Ectodermal cell (in vitro differentiated cells): ENCODE data around the gene HMGCR.

ENCODE experiments used
- H3K27ac ChIP-seq: 2 replicates; pipeline ENCODE4 v1.7.0; 2013; ENCODE audit warnings: mild to moderate bottlenecking, low read depth, low read length; ENCODE audit not compliant: insufficient read depth, poor library complexity, severe bottlenecking
- H3K27me3 ChIP-seq: 2 replicates; pipeline ENCODE4 v1.7.0; 2013; ENCODE audit warnings: mild to moderate bottlenecking, low read length; ENCODE audit not compliant: insufficient read depth, control insufficient read depth, poor library complexity, severe bottlenecking
- H3K36me3 ChIP-seq: one replicate; pipeline ENCODE4 v1.7.0; 2013; ENCODE audit warnings: low read length; ENCODE audit not compliant: control insufficient read depth, insufficient read depth
- H3K4me1 ChIP-seq: one replicate; pipeline ENCODE4 v1.7.0; 2013; ENCODE audit warnings: low read length; ENCODE audit not compliant: control insufficient read depth, insufficient read depth
- H3K4me3 ChIP-seq: 2 replicates; pipeline ENCODE4 v1.7.0; 2013; ENCODE audit warnings: low read depth, low read length, control low read depth; ENCODE audit not compliant: insufficient read depth
- H3K9me3 ChIP-seq: 2 replicates; pipeline ENCODE4 v1.7.0; 2013; ENCODE audit warnings: mild to moderate bottlenecking, low read length, moderate library complexity; ENCODE audit not compliant: control insufficient read depth
- WGBS, 2 experiments: methylation state at CpG; one replicate each; pipeline ENCODE4 v1.1.7; 2013; ENCODE audit warnings: missing lambda C conversion rate in 2 of 2; 5-methylcytosine and 5-hydroxymethylcytosine counted together

Gene HMGCR

DNA sequence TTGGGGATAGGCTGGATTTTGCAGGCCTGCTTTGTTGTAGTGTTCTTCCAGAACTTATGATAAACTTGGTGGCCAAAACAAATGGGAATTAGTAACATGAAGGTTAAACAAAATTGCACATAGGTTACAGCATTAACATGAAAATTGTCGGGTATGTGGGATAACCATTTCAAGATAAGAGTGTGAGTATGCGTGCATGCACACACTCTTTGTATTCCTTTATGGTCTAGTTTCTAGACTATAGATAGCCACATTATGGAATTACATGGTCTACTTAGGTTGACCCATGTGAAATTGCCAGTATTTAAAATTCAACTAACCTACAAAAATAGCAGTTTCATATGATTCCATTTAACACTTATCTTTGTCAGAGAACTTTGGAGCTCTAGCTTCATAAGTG is 1.4 kb downstream of the HMGCR start:
- Histone ChIP-seq H3K9me3 (no peaks in the 10 kb centered on the region), H3K27ac (no peak overlapping the region), H3K4me3 (peak overlapping the region; percentile 97), H3K36me3 (peaks cover 3% of the 10 kb centered on the region), H3K4me1 (no peaks in the 10 kb centered on the region), H3K27me3 (no peaks in the 10 kb centered on the region)
- 23 to 54% methylated on average over 2 of the region's 2 CpGs for WGBS, 2 experiments

DNA sequence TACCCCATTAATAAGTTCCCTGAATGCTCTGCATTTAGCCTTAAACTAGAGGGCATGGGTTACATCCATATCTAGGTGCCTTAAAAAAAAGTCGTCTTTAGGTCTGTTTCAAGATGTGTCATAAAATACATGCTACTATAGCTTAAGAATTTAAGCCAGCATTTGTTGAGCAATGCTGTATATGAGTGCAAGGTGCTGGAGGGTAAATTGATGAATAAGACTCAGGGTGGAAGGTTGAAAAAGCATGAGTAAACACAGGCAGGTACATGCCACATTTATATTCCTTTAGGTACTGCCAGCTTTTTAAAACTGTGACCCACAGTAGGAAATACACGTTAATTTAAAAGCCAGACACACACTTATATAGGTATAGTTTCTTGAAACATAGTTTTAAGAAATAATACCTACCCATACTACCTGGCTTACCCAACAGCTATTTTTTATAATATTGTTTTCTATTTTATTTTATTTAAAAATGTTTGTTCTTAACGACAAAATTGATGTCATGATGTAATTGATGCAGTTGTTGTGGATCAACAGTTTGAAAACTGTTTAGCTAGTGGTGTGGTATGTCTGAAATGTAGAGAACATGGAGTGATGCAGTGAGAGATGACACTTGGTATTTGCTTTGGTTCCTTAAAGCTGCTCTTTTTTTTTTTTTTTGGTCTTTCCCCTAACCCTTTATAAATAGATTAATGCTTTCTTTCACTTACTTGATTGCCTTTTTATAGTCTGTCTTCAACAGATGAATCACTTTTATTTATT is 3.9 kb downstream of the HMGCR start:
- no peaks in the 10 kb centered on the region for H3K9me3 ChIP-seq
- WGBS, 2 experiments, result 88% methylated on average over 2 of the region's 3 CpGs
- H3K4me1 ChIP-seq, result no peaks in the 10 kb centered on the region
- H3K36me3 ChIP-seq, result peaks cover 8% of the 10 kb centered on the region
- H3K27ac ChIP-seq, result no peak overlapping the region
- no peaks in the 10 kb centered on the region for H3K27me3 ChIP-seq
- no peak overlapping the region for H3K4me3 ChIP-seq

DNA sequence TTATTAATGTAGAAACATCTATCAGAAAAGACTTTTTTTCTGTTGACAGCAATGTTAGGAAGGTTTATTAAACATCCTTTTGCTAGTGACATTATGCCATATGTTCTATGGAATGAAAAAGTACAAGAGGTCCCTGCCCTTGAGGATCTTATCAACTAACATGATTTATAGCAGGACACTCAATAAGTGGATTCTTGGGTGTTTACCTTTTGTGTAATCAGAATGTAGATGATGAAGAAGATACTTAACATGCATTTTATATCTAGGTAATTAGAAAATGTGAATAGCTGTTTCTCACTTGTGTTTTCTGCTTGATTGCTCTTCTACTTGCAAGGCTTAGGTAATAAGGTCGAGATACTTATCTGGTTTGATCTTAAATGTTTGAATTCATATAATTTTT is 4.9 kb downstream of the HMGCR start:
- Histone ChIP-seq H3K27ac (no peak overlapping the region), H3K9me3 (no peaks in the 10 kb centered on the region), H3K4me3 (no peak overlapping the region), H3K27me3 (no peaks in the 10 kb centered on the region), H3K4me1 (no peaks in the 10 kb centered on the region), H3K36me3 (peaks cover 13% of the 10 kb centered on the region)
- WGBS, 2 experiments, result 90 to 95% methylated on average over 1 of the region's 1 CpG

DNA sequence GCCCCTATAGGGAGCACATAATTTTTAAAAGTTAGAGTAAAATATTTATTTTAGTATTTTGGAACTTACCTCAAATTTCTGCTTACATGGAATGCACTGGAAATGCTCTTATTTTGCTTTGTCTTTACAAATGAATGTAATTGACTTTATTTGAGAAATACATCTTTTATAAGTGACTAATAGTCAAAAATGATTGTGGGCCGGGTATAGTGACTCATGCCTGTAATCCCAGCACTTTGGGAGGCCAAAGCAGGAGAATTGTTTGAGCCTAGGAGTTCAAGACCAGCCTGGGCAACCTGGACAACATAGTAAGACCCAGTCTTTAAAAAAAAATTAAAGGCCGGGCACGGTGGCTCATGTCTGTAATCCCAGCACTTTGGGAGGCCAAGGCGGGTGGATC is 5.8 kb downstream of the HMGCR start:
- 93 to 94% methylated on average over 4 of the region's 4 CpGs for WGBS, 2 experiments
- Histone ChIP-seq H3K27me3 (no peaks in the 10 kb centered on the region), H3K36me3 (peaks cover 21% of the 10 kb centered on the region), H3K4me3 (no peak overlapping the region), H3K4me1 (no peaks in the 10 kb centered on the region), H3K27ac (no peak overlapping the region), H3K9me3 (no peaks in the 10 kb centered on the region)

DNA sequence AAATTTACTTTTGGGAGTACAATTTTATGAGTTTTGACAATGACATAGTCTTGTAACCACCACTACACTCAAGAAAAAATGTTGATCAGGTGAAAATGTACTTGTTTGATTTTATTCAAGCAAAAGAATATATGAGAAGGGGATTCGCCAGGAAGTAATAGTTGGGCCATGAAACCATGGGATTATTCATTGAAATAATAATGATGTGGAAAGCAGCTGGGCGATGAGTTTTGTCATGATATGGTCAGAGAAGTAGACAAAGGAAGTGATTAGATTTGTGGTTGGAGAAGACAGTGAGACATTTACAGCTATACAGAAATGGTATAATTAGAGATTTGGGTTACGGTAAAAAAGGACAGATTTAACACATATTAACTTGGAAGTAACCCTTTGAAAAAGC is 11.2 kb downstream of the HMGCR start:
- Histone ChIP-seq H3K27ac (no peak overlapping the region), H3K4me3 (no peak overlapping the region), H3K9me3 (no peaks in the 10 kb centered on the region), H3K27me3 (no peaks in the 10 kb centered on the region), H3K4me1 (no peaks in the 10 kb centered on the region), H3K36me3 (peaks cover 56% of the 10 kb centered on the region)
- 97 to 99% methylated on average over 3 of the region's 3 CpGs for WGBS, 2 experiments

DNA sequence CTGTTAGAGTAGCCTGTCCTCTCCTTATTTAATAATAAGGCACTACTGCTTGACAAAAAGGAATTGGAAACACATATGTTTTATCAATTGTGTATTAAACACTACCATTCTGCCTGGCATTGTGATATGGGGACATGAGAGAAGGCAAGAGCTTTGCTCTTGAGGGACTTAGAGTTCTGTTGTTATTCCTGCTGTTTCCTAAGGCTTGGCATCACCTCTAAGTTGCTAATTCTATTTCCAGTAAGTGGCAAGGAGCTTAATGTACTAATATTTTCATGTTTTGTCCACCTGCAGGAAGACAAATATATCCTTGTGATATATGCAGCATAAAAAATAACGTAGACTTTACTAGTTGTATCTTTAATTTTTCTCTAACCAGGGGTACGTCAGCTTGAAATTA is 12.6 kb downstream of the HMGCR start:
- Histone ChIP-seq H3K27ac (no peak overlapping the region), H3K36me3 (peaks cover 62% of the 10 kb centered on the region), H3K4me1 (no peaks in the 10 kb centered on the region), H3K4me3 (no peak overlapping the region), H3K9me3 (no peaks in the 10 kb centered on the region), H3K27me3 (no peaks in the 10 kb centered on the region)
- 100% methylated on average over 2 of the region's 2 CpGs for WGBS, 2 experiments

DNA sequence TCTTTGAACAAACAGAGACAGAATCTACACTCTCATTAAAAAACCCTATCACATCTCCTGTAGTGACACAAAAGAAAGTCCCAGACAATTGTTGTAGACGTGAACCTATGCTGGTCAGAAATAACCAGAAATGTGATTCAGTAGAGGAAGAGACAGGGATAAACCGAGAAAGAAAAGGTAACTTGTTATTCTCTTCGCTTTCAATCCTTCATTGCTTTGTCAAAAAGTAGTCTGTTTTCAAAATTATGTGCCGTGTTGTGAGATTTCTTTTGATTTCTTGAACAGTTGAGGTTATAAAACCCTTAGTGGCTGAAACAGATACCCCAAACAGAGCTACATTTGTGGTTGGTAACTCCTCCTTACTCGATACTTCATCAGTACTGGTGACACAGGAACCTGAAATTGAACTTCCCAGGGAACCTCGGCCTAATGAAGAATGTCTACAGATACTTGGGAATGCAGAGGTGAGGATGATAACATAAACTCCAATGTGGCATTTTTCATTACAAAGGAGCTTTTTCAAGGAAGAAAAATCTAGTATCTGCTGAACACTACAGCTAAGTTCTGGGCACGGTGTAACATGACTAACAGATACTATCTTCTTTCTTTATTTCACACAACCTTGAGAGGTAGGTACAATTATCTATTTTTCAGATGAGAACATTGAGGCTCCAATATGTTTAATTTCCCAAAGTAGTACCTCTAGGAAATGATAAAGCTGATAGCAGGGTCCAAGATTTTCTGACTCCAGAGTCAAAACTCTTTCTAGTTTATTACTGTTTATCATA is 14.3 kb downstream of the HMGCR start:
- peaks cover 66% of the 10 kb centered on the region for H3K36me3 ChIP-seq
- H3K27me3 ChIP-seq, result no peaks in the 10 kb centered on the region
- H3K27ac ChIP-seq, result no peak overlapping the region
- H3K9me3 ChIP-seq, result no peaks in the 10 kb centered on the region
- H3K4me3 ChIP-seq, result no peak overlapping the region
- 93 to 99% methylated on average over 5 to 7 of the region's 7 CpGs for WGBS, 2 experiments
- no peaks in the 10 kb centered on the region for H3K4me1 ChIP-seq

DNA sequence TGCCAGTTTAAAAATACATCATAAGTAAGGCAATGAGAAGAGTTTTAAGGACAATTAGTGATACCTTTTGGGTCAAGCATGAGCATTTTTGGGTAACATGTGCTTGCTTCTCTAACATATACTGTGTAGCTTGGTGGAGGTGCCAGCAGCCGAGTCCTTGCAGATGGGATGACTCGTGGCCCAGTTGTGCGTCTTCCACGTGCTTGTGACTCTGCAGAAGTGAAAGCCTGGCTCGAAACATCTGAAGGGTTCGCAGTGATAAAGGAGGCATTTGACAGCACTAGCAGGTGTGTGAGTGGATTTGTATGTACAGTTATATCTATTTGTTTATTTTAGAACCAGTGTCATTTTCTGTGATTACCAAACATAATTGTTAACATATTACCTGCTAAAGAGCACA is 18.2 kb downstream of the HMGCR start:
- no peaks in the 10 kb centered on the region for H3K9me3 ChIP-seq
- WGBS, 2 experiments, result 95 to 97% methylated on average over 6 of the region's 6 CpGs
- no peak overlapping the region for H3K4me3 ChIP-seq
- no peaks in the 10 kb centered on the region for H3K4me1 ChIP-seq
- H3K27ac ChIP-seq, result no peak overlapping the region
- no peaks in the 10 kb centered on the region for H3K27me3 ChIP-seq
- H3K36me3 ChIP-seq, result peaks cover 77% of the 10 kb centered on the region

DNA sequence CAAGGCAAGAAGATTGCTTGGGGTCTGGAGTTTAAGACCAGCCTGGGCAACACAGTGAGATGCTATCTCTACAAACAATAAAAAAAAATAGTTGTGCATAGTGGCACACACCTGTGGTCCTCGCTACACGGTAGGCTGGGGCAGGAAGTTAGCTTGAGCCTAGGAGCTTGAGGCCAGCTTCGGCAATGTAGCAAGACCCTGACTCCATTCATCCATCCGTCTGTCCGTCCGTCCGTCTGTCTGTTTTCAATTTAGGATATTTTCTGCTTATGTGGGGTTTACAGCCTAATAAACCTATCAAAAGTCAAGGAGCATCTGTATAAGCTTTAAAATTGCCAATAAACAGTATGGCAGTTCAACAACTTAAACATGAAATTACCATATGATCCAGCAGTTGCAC is 19.7 kb downstream of the HMGCR start:
- Histone ChIP-seq H3K27ac (no peak overlapping the region), H3K9me3 (no peaks in the 10 kb centered on the region), H3K4me3 (no peak overlapping the region), H3K36me3 (peaks cover 74% of the 10 kb centered on the region), H3K4me1 (no peaks in the 10 kb centered on the region), H3K27me3 (no peaks in the 10 kb centered on the region)
- 94 to 96% methylated on average over 4 to 5 of the region's 7 CpGs for WGBS, 2 experiments

DNA sequence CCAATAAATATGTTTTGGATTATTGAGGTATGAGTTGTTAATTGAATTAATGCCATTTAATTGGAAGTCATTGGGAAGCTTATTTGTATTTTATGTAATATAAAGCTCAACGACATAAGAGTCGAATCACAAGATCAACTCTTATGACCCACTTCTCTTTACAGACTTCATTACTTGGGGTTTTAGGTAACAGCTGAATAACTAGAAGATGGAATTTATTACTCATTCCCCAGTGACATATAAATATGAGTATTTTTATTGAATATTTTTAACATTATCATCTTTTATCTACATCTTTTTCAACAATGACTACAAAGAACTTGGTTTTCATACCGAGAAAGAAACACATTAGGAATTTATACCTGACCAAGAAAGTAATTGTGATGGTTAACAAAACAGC is 21.1 kb downstream of the HMGCR start:
- Histone ChIP-seq H3K9me3 (no peaks in the 10 kb centered on the region), H3K4me3 (no peak overlapping the region), H3K36me3 (peaks cover 63% of the 10 kb centered on the region), H3K27ac (no peak overlapping the region), H3K4me1 (no peaks in the 10 kb centered on the region), H3K27me3 (no peaks in the 10 kb centered on the region)
- 60 to 100% methylated on average over 1 to 2 of the region's 3 CpGs for WGBS, 2 experiments
